PC-9 (cell line): Measurements from ENCODE around the gene C9orf78. TPM values are rescaled to one million over a fixed set of nuclear protein-coding genes. Genes with fewer than 3 reads are reported as not detected.

Experiments used
- BruUV-seq: library from RNA; stranded (reverse); fragments of 400-500 nt; replicated peaks from 2 replicates; lab custom pipeline; 2021; lab: Mats Ljungman, UMichigan
- CTCF ChIA-PET: fragments of 300-600 bp; sonication (Branson Sonifier 250); formaldehyde crosslinking; loops from one replicate; lab custom pipeline; 2022; ENCODE audit warnings: antibody characterized with exemption; lab: Charles Lee
- POLR2A ChIA-PET: fragments of 300-600 bp; sonication (Branson Sonifier 250); formaldehyde crosslinking; loops from one replicate; lab custom pipeline; 2022; ENCODE audit warnings: antibody characterized with exemption; ENCODE audit not compliant: unreplicated experiment; lab: Charles Lee
- DNase-seq, 2 experiments: peaks; one replicate each; pipeline versions ENCODE4 v3.0.0 to v3.0.0-alpha.2; 2015 to 2022; ENCODE audit warnings: mixed read lengths in 1 of 2
- H2AFZ ChIP-seq: fragments of 200-600 bp; sonication (generic); 2 replicates; pipeline ENCODE4 v1.8.1; 2017; ENCODE audit warnings: antibody characterized with exemption
- H3F3A ChIP-seq: fragments of 200-600 bp; sonication (generic); 2 replicates; pipeline ENCODE4 v1.8.1; 2017; ENCODE audit warnings: antibody characterized with exemption, mild to moderate bottlenecking, low read depth; ENCODE audit not compliant: insufficient read depth
- H3K27ac ChIP-seq: fragments of 200-600 bp; sonication (generic); 2 replicates; pipeline ENCODE4 v1.6.1; 2016; ENCODE audit warnings: mixed run types
- H3K27me3 ChIP-seq: fragments of 200-600 bp; sonication (generic); 2 replicates; pipeline ENCODE4 v1.6.1; 2016; ENCODE audit warnings: low read depth, mixed run types; ENCODE audit not compliant: insufficient read depth
- H3K36me3 ChIP-seq: fragments of 200-600 bp; sonication (generic); 2 replicates; pipeline ENCODE4 v1.6.1; 2016; ENCODE audit warnings: low read depth, mixed run types
- H3K4me1 ChIP-seq: fragments of 200-600 bp; sonication (generic); replicated peaks from 2 replicates; pipeline ENCODE4 v1.6.1; 2016; ENCODE audit warnings: mixed run types; ENCODE audit not compliant: insufficient read depth
- H3K4me2 ChIP-seq: fragments of 200-600 bp; sonication (generic); 2 replicates; pipeline ENCODE4 v1.6.1; 2017; ENCODE audit warnings: mixed run types
- H3K4me3 ChIP-seq: fragments of 200-600 bp; sonication (generic); 2 replicates; pipeline ENCODE4 v1.6.1; 2016; ENCODE audit warnings: mixed run types
- H3K79me2 ChIP-seq: fragments of 200-600 bp; sonication (generic); 2 replicates; pipeline ENCODE4 v1.6.1; 2017; ENCODE audit warnings: low read depth, mixed run types
- H3K9me2 ChIP-seq: fragments of 200-600 bp; sonication (generic); 2 replicates; pipeline ENCODE4 v1.8.1; 2017; ENCODE audit warnings: mild to moderate bottlenecking; ENCODE audit not compliant: insufficient read depth
- H3K9me3 ChIP-seq: fragments of 200-600 bp; sonication (generic); 2 replicates; pipeline ENCODE4 v1.8.1; 2016; ENCODE audit warnings: low read depth; ENCODE audit not compliant: insufficient read depth
- H4K20me1 ChIP-seq: fragments of 200-600 bp; sonication (generic); 2 replicates; pipeline ENCODE4 v1.8.1; 2017; ENCODE audit not compliant: insufficient read depth
- CTCF ChIP-seq: fragments of 200-600 bp; sonication (generic); conservative IDR thresholded peaks from 2 replicates; pipeline ENCODE4 v1.6.1; 2017; ENCODE audit warnings: mixed run types, antibody characterized with exemption, mild to moderate bottlenecking, moderate library complexity
- EZH2 ChIP-seq: fragments of 200-600 bp; sonication (generic); IDR thresholded peaks from 2 replicates; pipeline ENCODE4 v1.8.0; 2017; ENCODE audit warnings: antibody characterized with exemption, low read depth
- intact Hi-C: fragments of 100-400 bp; cut with micrococcal nuclease; formaldehyde crosslinking; loops from one replicate; pipeline ENCODE4 v1.10.0; 2022; ENCODE audit not compliant: unreplicated experiment
- total RNA-seq: library from RNA; stranded (reverse); gene quantifications from 2 replicates; pipeline ENCODE4 v1.2.3, GENCODE V29; 2021

The C9orf78 gene
- total RNA-seq, 1 experiment from 2014 or later: 51.7 TPM

- H3K9me2 ChIP-seq: no peaks in the 10 kb centered on the region
- H3K27ac ChIP-seq: no peak overlapping the region
- no peak for DNase-seq
- H3K4me1 ChIP-seq: peaks cover 24% of the 10 kb centered on the region
- H4K20me1 ChIP-seq: no peaks in the 10 kb centered on the region
- no TSS peak for BruUV-seq
- H3K79me2 ChIP-seq: no peaks in the 10 kb centered on the region
- CTCF ChIA-PET: no interaction called here
- no peaks in the 10 kb centered on the region; the same call in 1 of the 2 replicates for H3K9me3 ChIP-seq
- POLR2A ChIA-PET: no interaction called here
- peaks cover 23% of the 10 kb centered on the region for H3F3A ChIP-seq
- no peak overlapping the region for H3K4me2 ChIP-seq
- no peaks in the 10 kb centered on the region for H3K27me3 ChIP-seq
- TF ChIP-seq CTCF (no peak), EZH2 (no peak)
- H2AFZ ChIP-seq: no peak overlapping the region
- H3K4me3 ChIP-seq: no peak overlapping the region
- intact Hi-C loops: no loop called here
- no peaks in the 10 kb centered on the region for H3K36me3 ChIP-seq
These were observed 13.8 kb upstream of the C9orf78 start for GRCh38 chr9:129848712-129849441.

GRCh38 chr9:129845373-129845772, 10.3 kb upstream of the C9orf78 start:
- no peak for DNase-seq
- ChIA-PET CTCF (interaction anchor here (0.6 kb wide), 1 partner anchor 234 kb away, joined by 3 read pairs; no protein-coding TSS in a partner anchor), POLR2A (no interaction called here)
- Histone ChIP-seq H3K79me2 (no peaks in the 10 kb centered on the region), H3F3A (peaks cover 5% of the 10 kb centered on the region; the same call in 1 of the 2 replicates), H3K4me3 (no peak overlapping the region), H3K27ac (no peak overlapping the region), H3K27me3 (no peaks in the 10 kb centered on the region), H3K4me1 (no peaks in the 10 kb centered on the region), H3K9me2 (no peaks in the 10 kb centered on the region), H3K36me3 (no peaks in the 10 kb centered on the region), H4K20me1 (no peaks in the 10 kb centered on the region), H3K4me2 (no peak overlapping the region), H3K9me3 (no peaks in the 10 kb centered on the region), H2AFZ (no peak overlapping the region)
- intact Hi-C loops: no loop called here
- BruUV-seq: no TSS peak
- TF ChIP-seq CTCF (no peak), EZH2 (no peak)

- POLR2A ChIA-PET: interaction anchor here (0.7 kb wide), 1 partner anchor 27 kb away, joined by 9 read pairs; no protein-coding TSS in a partner anchor
- peaks cover 5% of the 10 kb centered on the region for H3F3A ChIP-seq
- intact Hi-C loops: no loop called here
- no peak overlapping the region for H3K27ac ChIP-seq
- no peaks in the 10 kb centered on the region for H4K20me1 ChIP-seq
- CTCF ChIA-PET: no interaction called here
- no peak overlapping the region for H3K4me2 ChIP-seq
- no peak overlapping the region for H2AFZ ChIP-seq
- H3K36me3 ChIP-seq: no peaks in the 10 kb centered on the region
- DNase-seq: no peak
- H3K9me2 ChIP-seq: no peaks in the 10 kb centered on the region
- H3K27me3 ChIP-seq: no peaks in the 10 kb centered on the region
- no peak overlapping the region for H3K4me3 ChIP-seq
- peaks cover 12% of the 10 kb centered on the region; the same call in 1 of the 2 replicates for H3K79me2 ChIP-seq
- no peaks in the 10 kb centered on the region for H3K9me3 ChIP-seq
- H3K4me1 ChIP-seq: peaks cover 6% of the 10 kb centered on the region
- BruUV-seq: no TSS peak
- no peak for TF ChIP-seq EZH2
- TF ChIP-seq CTCF: no peak
These were observed 6.0 kb upstream of the C9orf78 start for GRCh38 chr9:129841071-129841470.
